GM12801 (cell line): ENCODE measurements around the gene SLC22A15.

Experiments used
- CTCF ChIP-seq: IDR thresholded peaks from one replicate; pipeline ENCODE4 v1.5.1; 2011; ENCODE audit warnings: control low read depth; ENCODE audit not compliant: insufficient read length; ENCODE audit errors: extremely low read depth

The SLC22A15 gene

GRCh38 chr1:116095027-116095426, 118.7 kb downstream of the SLC22A15 start:
- TF ChIP-seq CTCF = no peak

GRCh38 chr1:116096013-116096618, 119.8 kb downstream of the SLC22A15 start:
- no peak for TF ChIP-seq CTCF

GRCh38 chr1:116097626-116098025, 121.3 kb downstream of the SLC22A15 start:
- no peak for TF ChIP-seq CTCF

- no peak for TF ChIP-seq CTCF
Observed at GRCh38 chr1:116099379-116099778, 123.1 kb downstream of the SLC22A15 start.

GRCh38 chr1:116099919-116100318, 123.6 kb downstream of the SLC22A15 start:
- no peak for TF ChIP-seq CTCF

- TF ChIP-seq CTCF = no peak
Observed at GRCh38 chr1:116104667-116105066, 128.4 kb downstream of the SLC22A15 start.

- no peak for TF ChIP-seq CTCF
Observed at GRCh38 chr1:116105996-116106395, 129.7 kb downstream of the SLC22A15 start.

GRCh38 chr1:116106646-116107045, 130.3 kb downstream of the SLC22A15 start:
- no peak for TF ChIP-seq CTCF
